Measurements from ENCODE around the gene DPH2.

GRCh38 chr1:43930168-43930948 is 39.5 kb upstream of the DPH2 start:
- TF ChIP-seq CTCF (IDR thresholded peaks at IDR 0.05), result peak in 3 of 4 experiments; percentile 14 to 37 (median 35)
- no peak for TF ChIP-seq POLR2A (IDR thresholded peaks at IDR 0.05)

Data from prostate gland (tissue), 2 donors.